ENCODE data around the gene SERPINA12. TPM values are rescaled to one million over a fixed set of nuclear protein-coding genes. Genes with fewer than 3 reads are reported as not detected.

SERPINA12 gene
- total RNA-seq, 1 experiment from 2014 or later: not detected

GRCh38 chr14:94500264-94500663 is 9.0 kb downstream of the SERPINA12 start:
- DNase-seq: no peak
- Histone ChIP-seq H3K9ac (ENCODE audit: extremely low read depth, insufficient read length, low read length) (no peak overlapping the region), H2BK20ac (ENCODE audit: low read depth, low read length, poor library complexity, severe bottlenecking) (no peak overlapping the region), H3K27me3 (ENCODE audit: insufficient read depth, low read length) (no peaks in the 10 kb centered on the region), H2AFZ (ENCODE audit: low read length) (no peak overlapping the region), H3T11ph (ENCODE audit: low read length) (no peak overlapping the region), H3K79me2 (ENCODE audit: insufficient read depth, low read length) (no peaks in the 10 kb centered on the region), H3K23me2 (ENCODE audit: insufficient read length, low read depth, low read length, poor library complexity, severe bottlenecking) (no peaks in the 10 kb centered on the region), H3K56ac (ENCODE audit: insufficient read length, low read depth, low read length) (no peak overlapping the region), H2BK5ac (ENCODE audit: insufficient read length, low read length) (no peak overlapping the region), H3K4me2 (ENCODE audit: insufficient read depth, insufficient read length, low read length) (no peak overlapping the region), H3K9me3 (ENCODE audit: control insufficient read depth, low read depth, low read length) (no peaks in the 10 kb centered on the region), H2BK120ac (ENCODE audit: low read depth, low read length, poor library complexity, severe bottlenecking) (no peak overlapping the region), H2AK5ac (ENCODE audit: insufficient read length, low read length) (no peak overlapping the region), H3K79me1 (ENCODE audit: insufficient read depth, low read depth, low read length, poor library complexity, severe bottlenecking) (no peaks in the 10 kb centered on the region), H3K4me1 (ENCODE audit: insufficient read depth, low read length) (no peaks in the 10 kb centered on the region), H4K5ac (ENCODE audit: insufficient read length, low read depth, low read length) (no peak overlapping the region), H3K14ac (ENCODE audit: insufficient read depth, low read length) (no peak overlapping the region), H4K91ac (ENCODE audit: insufficient read length, low read depth, low read length) (no peak overlapping the region), H3K23ac (ENCODE audit: insufficient read length, low read depth, low read length) (no peak overlapping the region), H3K4ac (ENCODE audit: low read depth, low read length) (no peak overlapping the region), H2BK15ac (ENCODE audit: low read depth, low read length) (no peak overlapping the region), H2BK12ac (ENCODE audit: insufficient read length, low read depth, low read length) (no peak overlapping the region), H3K27ac (ENCODE audit: insufficient read length, low read depth, low read length) (no peak overlapping the region), H4K8ac (replicated peaks; ENCODE audit: insufficient read length, low read depth, low read length) (no peak overlapping the region), H4K20me1 (ENCODE audit: control insufficient read depth, insufficient read depth, insufficient read length) (no peaks in the 10 kb centered on the region), H3K18ac (ENCODE audit: insufficient read length, low read depth, low read length) (no peak overlapping the region)
- Mint-ChIP-seq H3K4me3 (no peak overlapping the region), H3K36me3 (ENCODE audit: insufficient read depth in 1 of 3, low read depth in 3 of 3) (no peaks in the 10 kb centered on the region; a peak in 1 of 7 replicates), H3K4me1 (no peaks in the 10 kb centered on the region), H3K9me3 (no peaks in the 10 kb centered on the region; a peak in 1 of 5 replicates), H3K27ac (no peak overlapping the region), H3K27me3 (ENCODE audit: low read depth) (peaks cover 34% of the 10 kb centered on the region)
- no CpG with 5 or more reads among the region's 3 CpGs for WGBS (ENCODE audit: extremely low coverage, insufficient read length, low lambda C conversion rate)
- TF ChIP-seq, protein P1, sequence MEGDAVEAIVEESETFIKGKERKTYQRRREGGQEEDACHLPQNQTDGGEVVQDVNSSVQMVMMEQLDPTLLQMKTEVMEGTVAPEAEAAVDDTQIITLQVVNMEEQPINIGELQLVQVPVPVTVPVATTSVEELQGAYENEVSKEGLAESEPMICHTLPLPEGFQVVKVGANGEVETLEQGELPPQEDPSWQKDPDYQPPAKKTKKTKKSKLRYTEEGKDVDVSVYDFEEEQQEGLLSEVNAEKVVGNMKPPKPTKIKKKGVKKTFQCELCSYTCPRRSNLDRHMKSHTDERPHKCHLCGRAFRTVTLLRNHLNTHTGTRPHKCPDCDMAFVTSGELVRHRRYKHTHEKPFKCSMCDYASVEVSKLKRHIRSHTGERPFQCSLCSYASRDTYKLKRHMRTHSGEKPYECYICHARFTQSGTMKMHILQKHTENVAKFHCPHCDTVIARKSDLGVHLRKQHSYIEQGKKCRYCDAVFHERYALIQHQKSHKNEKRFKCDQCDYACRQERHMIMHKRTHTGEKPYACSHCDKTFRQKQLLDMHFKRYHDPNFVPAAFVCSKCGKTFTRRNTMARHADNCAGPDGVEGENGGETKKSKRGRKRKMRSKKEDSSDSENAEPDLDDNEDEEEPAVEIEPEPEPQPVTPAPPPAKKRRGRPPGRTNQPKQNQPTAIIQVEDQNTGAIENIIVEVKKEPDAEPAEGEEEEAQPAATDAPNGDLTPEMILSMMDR (conservative IDR thresholded peaks at IDR 0.05): no peak

All from H9 (cell line).